Measurements from ENCODE around the gene GAL3ST3.
A peak's percentile ranks its signal among the peaks of the same experiment; 100 is the strongest.

GAL3ST3 gene

GRCh38 chr11:66069715-66070603 is 21.0 kb upstream of the GAL3ST3 start, which contains the start of gene PACS1:
Gene PACS1 (plus strand): TSS chr11:66070272. CDS start chr11:66070487, 215 bp downstream.
- DNase-seq = peak in 1 of 2 experiments; percentile 70

GRCh38 chr11:66068923-66069714 is 20.2 kb upstream of the GAL3ST3 start:
- DNase-seq = peak in 1 of 2 experiments; percentile 24

- DNase-seq = peak; percentile 39 to 80
Observed at GRCh38 chr11:66068154-66068821, 19.3 kb upstream of the GAL3ST3 start.

GRCh38 chr11:66067640-66068039 is 18.7 kb upstream of the GAL3ST3 start:
- no peak for DNase-seq

- DNase-seq = no peak
Observed at GRCh38 chr11:66066751-66067150, 17.8 kb upstream of the GAL3ST3 start.

- no peak for DNase-seq
Observed at GRCh38 chr11:66064571-66064970, 15.6 kb upstream of the GAL3ST3 start.

GRCh38 chr11:66063900-66064299 is 14.9 kb upstream of the GAL3ST3 start:
- DNase-seq = no peak

- no peak for DNase-seq
Observed at GRCh38 chr11:66062408-66062807, 13.4 kb upstream of the GAL3ST3 start.

GRCh38 chr11:66061268-66061667 is 12.3 kb upstream of the GAL3ST3 start:
- DNase-seq = no peak

- no peak for DNase-seq
Observed at GRCh38 chr11:66059966-66060680, 11.2 kb upstream of the GAL3ST3 start.

GRCh38 chr11:66056501-66056900 is 7.5 kb upstream of the GAL3ST3 start:
- DNase-seq = no peak

- DNase-seq = no peak
Observed at GRCh38 chr11:66055021-66055420, 6.1 kb upstream of the GAL3ST3 start.

GRCh38 chr11:66052664-66052982 is 3.7 kb upstream of the GAL3ST3 start:
- DNase-seq = no peak

- peak; percentile 90 to 99 for DNase-seq
Observed at GRCh38 chr11:66051766-66052663, 3.1 kb upstream of the GAL3ST3 start, which contains the start of gene SF3B2. Gene SF3B2 (plus strand): TSS chr11:66052364. CDS start chr11:66052385, 21 bp downstream.

GRCh38 chr11:66051371-66051765 is 2.4 kb upstream of the GAL3ST3 start:
- no peak for DNase-seq

- no peak for DNase-seq
Observed at GRCh38 chr11:66050581-66051231, 1.7 kb upstream of the GAL3ST3 start.

- no peak for DNase-seq
Observed at GRCh38 chr11:66047541-66048365, 1.2 kb downstream of the GAL3ST3 start.

GRCh38 chr11:66046901-66047300 is 2.1 kb downstream of the GAL3ST3 start:
- DNase-seq = no peak

GRCh38 chr11:66045177-66045639 is 3.8 kb downstream of the GAL3ST3 start:
- peak; percentile 36 to 80 for DNase-seq

GRCh38 chr11:66044757-66045156 is 4.2 kb downstream of the GAL3ST3 start:
- no peak for DNase-seq

Data from NCI-H446 (cell line).